Skeletal muscle satellite cell (primary cell): ENCODE results near the gene ITIH6.
"Not testable (repeated sequence)": the region's sequence is repeated elsewhere in the genome, so short reads cannot be mapped to it uniquely, and the experiment has no call there.

Source experiments
- H3K27me3 ChIP-seq: 2 replicates; pipeline ENCODE4 v1.7.0; 2013; ENCODE audit warnings: low read length; ENCODE audit not compliant: control insufficient read depth, insufficient read depth
- H3K36me3 ChIP-seq: 2 replicates; pipeline ENCODE4 v1.7.0; 2013; ENCODE audit warnings: mild to moderate bottlenecking, control low read depth, low read length; ENCODE audit not compliant: insufficient read depth
- H3K4me1 ChIP-seq: 2 replicates; pipeline ENCODE4 v1.7.0; 2013; ENCODE audit warnings: low read length; ENCODE audit not compliant: control insufficient read depth, insufficient read depth
- H3K4me2 ChIP-seq: 2 replicates; pipeline ENCODE4 v1.7.0; 2013; ENCODE audit warnings: mild to moderate bottlenecking, low read length
- H3K4me3 ChIP-seq: 2 replicates; pipeline ENCODE4 v1.7.0; 2013; ENCODE audit warnings: low read length
- H3K9ac ChIP-seq: 2 replicates; pipeline ENCODE4 v1.7.0; 2013; ENCODE audit warnings: mild to moderate bottlenecking, low read depth, low read length, moderate library complexity
- H3K9me3 ChIP-seq: replicated peaks from 2 replicates; pipeline ENCODE4 v1.7.0; 2013; ENCODE audit warnings: mild to moderate bottlenecking, control low read depth, low read length

The ITIH6 gene

GRCh38 chrX:54794028-54794427 lies 4.0 kb downstream of the ITIH6 start:
- H3K4me1 ChIP-seq = no peaks in the 10 kb centered on the region
- H3K9me3 ChIP-seq = no peaks in the 10 kb centered on the region
- H3K4me3 ChIP-seq = no peak overlapping the region
- no peak overlapping the region for H3K4me2 ChIP-seq
- H3K9ac ChIP-seq = no peak overlapping the region
- no peaks in the 10 kb centered on the region for H3K36me3 ChIP-seq
- H3K27me3 ChIP-seq = peaks cover 10% of the 10 kb centered on the region

GRCh38 chrX:54789405-54789804 lies 8.7 kb downstream of the ITIH6 start:
- not testable (repeated sequence) for H3K9ac ChIP-seq, H3K36me3 ChIP-seq, H3K4me1 ChIP-seq, H3K27me3 ChIP-seq, H3K4me2 ChIP-seq, H3K4me3 ChIP-seq, H3K9me3 ChIP-seq

GRCh38 chrX:54788446-54788845 lies 9.6 kb downstream of the ITIH6 start:
- Histone ChIP-seq H3K4me1 (no peaks in the 10 kb centered on the region), H3K9me3 (no peaks in the 10 kb centered on the region), H3K4me2 (no peak overlapping the region), H3K36me3 (no peaks in the 10 kb centered on the region), H3K9ac (no peak overlapping the region), H3K27me3 (peaks cover 3% of the 10 kb centered on the region), H3K4me3 (no peak overlapping the region)

GRCh38 chrX:54786967-54787366 lies 11.1 kb downstream of the ITIH6 start:
- no peaks in the 10 kb centered on the region for H3K4me1 ChIP-seq
- no peaks in the 10 kb centered on the region for H3K36me3 ChIP-seq
- no peaks in the 10 kb centered on the region for H3K9me3 ChIP-seq
- peaks cover 1% of the 10 kb centered on the region for H3K27me3 ChIP-seq
- no peak overlapping the region for H3K4me3 ChIP-seq
- H3K9ac ChIP-seq = no peak overlapping the region
- H3K4me2 ChIP-seq = no peak overlapping the region

GRCh38 chrX:54785901-54786300 lies 12.2 kb downstream of the ITIH6 start:
- no peak overlapping the region for H3K4me3 ChIP-seq
- no peaks in the 10 kb centered on the region for H3K27me3 ChIP-seq

GRCh38 chrX:54776987-54777672 lies 20.9 kb downstream of the ITIH6 start:
- Histone ChIP-seq H3K4me2 (no peak overlapping the region), H3K4me3 (no peak overlapping the region), H3K9me3 (no peaks in the 10 kb centered on the region), H3K4me1 (no peaks in the 10 kb centered on the region), H3K36me3 (no peaks in the 10 kb centered on the region), H3K9ac (no peak overlapping the region), H3K27me3 (no peaks in the 10 kb centered on the region)

More at GRCh38 chrX:54785901-54786300, 12.2 kb downstream of the ITIH6 start:
- Histone ChIP-seq H3K9ac (no peak overlapping the region), H3K36me3 (no peaks in the 10 kb centered on the region), H3K4me1 (no peaks in the 10 kb centered on the region), H3K4me2 (no peak overlapping the region), H3K9me3 (no peaks in the 10 kb centered on the region)

- H3K9ac ChIP-seq = no peak overlapping the region
- no peaks in the 10 kb centered on the region for H3K4me1 ChIP-seq
- no peaks in the 10 kb centered on the region for H3K9me3 ChIP-seq
- H3K36me3 ChIP-seq = no peaks in the 10 kb centered on the region
- H3K27me3 ChIP-seq = no peaks in the 10 kb centered on the region
- H3K4me3 ChIP-seq = no peak overlapping the region
- no peak overlapping the region for H3K4me2 ChIP-seq
Observed at GRCh38 chrX:54776061-54776460, 22.0 kb downstream of the ITIH6 start.

- not testable (repeated sequence) for H3K9ac ChIP-seq, H3K4me2 ChIP-seq, H3K9me3 ChIP-seq, H3K36me3 ChIP-seq, H3K4me1 ChIP-seq, H3K27me3 ChIP-seq, H3K4me3 ChIP-seq
Observed at GRCh38 chrX:54774391-54775094, 23.5 kb downstream of the ITIH6 start.

GRCh38 chrX:54758114-54759055 lies 39.7 kb downstream of the ITIH6 start:
- H3K4me3 ChIP-seq = no peak overlapping the region
- no peak overlapping the region for H3K9ac ChIP-seq
- no peaks in the 10 kb centered on the region for H3K9me3 ChIP-seq
- H3K27me3 ChIP-seq = no peaks in the 10 kb centered on the region
- no peaks in the 10 kb centered on the region for H3K36me3 ChIP-seq
- no peaks in the 10 kb centered on the region for H3K4me1 ChIP-seq
- no peak overlapping the region for H3K4me2 ChIP-seq

GRCh38 chrX:54754854-54755253 lies 43.2 kb downstream of the ITIH6 start:
- H3K4me2 ChIP-seq = no peak overlapping the region
- H3K4me1 ChIP-seq = no peaks in the 10 kb centered on the region
- H3K9ac ChIP-seq = no peak overlapping the region
- H3K27me3 ChIP-seq = peaks cover 3% of the 10 kb centered on the region
- no peaks in the 10 kb centered on the region for H3K9me3 ChIP-seq
- no peaks in the 10 kb centered on the region for H3K36me3 ChIP-seq
- H3K4me3 ChIP-seq = no peak overlapping the region

- Histone ChIP-seq H3K4me2 (no peak overlapping the region), H3K36me3 (no peaks in the 10 kb centered on the region), H3K9me3 (no peaks in the 10 kb centered on the region), H3K4me3 (no peak overlapping the region), H3K4me1 (no peaks in the 10 kb centered on the region), H3K27me3 (peaks cover 25% of the 10 kb centered on the region), H3K9ac (no peak overlapping the region)
Observed at GRCh38 chrX:54748626-54749025, 49.4 kb downstream of the ITIH6 start.
